ENCODE measurements around the gene FAM222B. TPM values are rescaled to one million over a fixed set of nuclear protein-coding genes. Genes with fewer than 3 reads are reported as not detected.

The FAM222B gene
- total RNA-seq, 1 experiment from 2014 or later, result 32.4 TPM

- H3K27me3 ChIP-seq (ENCODE audit: control insufficient read depth, insufficient read depth, low read length), result no peaks in the 10 kb centered on the region
- H3K4me3 ChIP-seq (ENCODE audit: insufficient read depth, low read depth, low read length), result peak overlapping the region; percentile 42
- peaks cover 43% of the 10 kb centered on the region for H3K36me3 ChIP-seq (replicated peaks; ENCODE audit: control insufficient read depth, insufficient read depth, low read length)
- DNase-seq, result no peak
Measured at GRCh38 chr17:28719021-28719433, 123.6 kb downstream of the FAM222B start.

GRCh38 chr17:28718333-28719020 lies 124.1 kb downstream of the FAM222B start:
- no peaks in the 10 kb centered on the region for H3K27me3 ChIP-seq (ENCODE audit: control insufficient read depth, insufficient read depth, low read length)
- DNase-seq, result no peak
- H3K4me3 ChIP-seq (ENCODE audit: insufficient read depth, low read depth, low read length), result peak overlapping the region; percentile 87
- peaks cover 39% of the 10 kb centered on the region for H3K36me3 ChIP-seq (replicated peaks; ENCODE audit: control insufficient read depth, insufficient read depth, low read length)

- DNase-seq, result peak; percentile 96
- peak within 1 kb of the TSS; percentile 87 for H3K4me3 ChIP-seq (ENCODE audit: insufficient read depth, low read depth, low read length)
- H3K36me3 ChIP-seq (replicated peaks; ENCODE audit: control insufficient read depth, insufficient read depth, low read length), result peaks cover 32% of the 10 kb centered on the region
- H3K27me3 ChIP-seq (ENCODE audit: control insufficient read depth, insufficient read depth, low read length), result no peaks in the 10 kb centered on the region
Measured at GRCh38 chr17:28717578-28718332, 124.8 kb downstream of the FAM222B start, which contains the start of gene RAB34. Gene RAB34 (minus strand): TSS chr17:28717868. CDS start chr17:28717266, 602 bp downstream.

- peak; percentile 77 for DNase-seq
- H3K27me3 ChIP-seq (ENCODE audit: control insufficient read depth, insufficient read depth, low read length), result no peaks in the 10 kb centered on the region
- peaks cover 26% of the 10 kb centered on the region for H3K36me3 ChIP-seq (replicated peaks; ENCODE audit: control insufficient read depth, insufficient read depth, low read length)
- H3K4me3 ChIP-seq (ENCODE audit: insufficient read depth, low read depth, low read length), result peak overlapping the region; percentile 87
Measured at GRCh38 chr17:28716740-28717577, 125.6 kb downstream of the FAM222B start.

GRCh38 chr17:28715217-28715616 lies 127.4 kb downstream of the FAM222B start:
- DNase-seq, result no peak
- no peaks in the 10 kb centered on the region for H3K27me3 ChIP-seq (ENCODE audit: control insufficient read depth, insufficient read depth, low read length)

GRCh38 chr17:28714281-28714680 lies 128.3 kb downstream of the FAM222B start:
- Histone ChIP-seq H3K27me3 (ENCODE audit: control insufficient read depth, insufficient read depth, low read length) (no peaks in the 10 kb centered on the region), H3K36me3 (replicated peaks; ENCODE audit: control insufficient read depth, insufficient read depth, low read length) (peaks cover 16% of the 10 kb centered on the region), H3K4me3 (ENCODE audit: insufficient read depth, low read depth, low read length) (no peak overlapping the region)
- no peak for DNase-seq

More at GRCh38 chr17:28715217-28715616, 127.4 kb downstream of the FAM222B start:
- H3K4me3 ChIP-seq (ENCODE audit: insufficient read depth, low read depth, low read length), result no peak overlapping the region
- peaks cover 16% of the 10 kb centered on the region for H3K36me3 ChIP-seq (replicated peaks; ENCODE audit: control insufficient read depth, insufficient read depth, low read length)

GRCh38 chr17:28712705-28713415 lies 129.7 kb downstream of the FAM222B start:
- Histone ChIP-seq H3K27me3 (ENCODE audit: control insufficient read depth, insufficient read depth, low read length) (no peaks in the 10 kb centered on the region), H3K4me3 (ENCODE audit: insufficient read depth, low read depth, low read length) (peak overlapping the region; percentile 63; the same call in 1 of the 2 replicates), H3K36me3 (replicated peaks; ENCODE audit: control insufficient read depth, insufficient read depth, low read length) (peaks cover 16% of the 10 kb centered on the region)
- no peak for DNase-seq

- Histone ChIP-seq H3K36me3 (replicated peaks; ENCODE audit: control insufficient read depth, insufficient read depth, low read length) (peaks cover 16% of the 10 kb centered on the region), H3K4me3 (ENCODE audit: insufficient read depth, low read depth, low read length) (peak overlapping the region; percentile 63), H3K27me3 (ENCODE audit: control insufficient read depth, insufficient read depth, low read length) (no peaks in the 10 kb centered on the region)
- peak; percentile 91 for DNase-seq
Measured at GRCh38 chr17:28712032-28712704, 130.4 kb downstream of the FAM222B start.

- peak; percentile 89 for DNase-seq
- Histone ChIP-seq H3K4me3 (ENCODE audit: insufficient read depth, low read depth, low read length) (peak within 1 kb of the TSS; percentile 84), H3K36me3 (replicated peaks; ENCODE audit: control insufficient read depth, insufficient read depth, low read length) (peaks cover 16% of the 10 kb centered on the region), H3K27me3 (ENCODE audit: control insufficient read depth, insufficient read depth, low read length) (no peaks in the 10 kb centered on the region)
Measured at GRCh38 chr17:28711723-28712031, 130.9 kb downstream of the FAM222B start, which contains the start of gene PROCA1. Gene PROCA1 (minus strand): TSS chr17:28711888. CDS start chr17:28711660, 228 bp downstream.

- peaks cover 16% of the 10 kb centered on the region for H3K36me3 ChIP-seq (replicated peaks; ENCODE audit: control insufficient read depth, insufficient read depth, low read length)
- H3K27me3 ChIP-seq (ENCODE audit: control insufficient read depth, insufficient read depth, low read length), result no peaks in the 10 kb centered on the region
- H3K4me3 ChIP-seq (ENCODE audit: insufficient read depth, low read depth, low read length), result peak overlapping the region; percentile 84
- peak; percentile 100 for DNase-seq
Measured at GRCh38 chr17:28710861-28711722, 131.5 kb downstream of the FAM222B start.

GRCh38 chr17:28707339-28707720 lies 135.3 kb downstream of the FAM222B start:
- Histone ChIP-seq H3K27me3 (ENCODE audit: control insufficient read depth, insufficient read depth, low read length) (no peaks in the 10 kb centered on the region), H3K4me3 (ENCODE audit: insufficient read depth, low read depth, low read length) (no peak overlapping the region), H3K36me3 (replicated peaks; ENCODE audit: control insufficient read depth, insufficient read depth, low read length) (peaks cover 9% of the 10 kb centered on the region)
- no peak for DNase-seq

GRCh38 chr17:28706471-28707338 lies 135.9 kb downstream of the FAM222B start:
- Histone ChIP-seq H3K4me3 (ENCODE audit: insufficient read depth, low read depth, low read length) (no peak overlapping the region), H3K27me3 (ENCODE audit: control insufficient read depth, insufficient read depth, low read length) (no peaks in the 10 kb centered on the region), H3K36me3 (replicated peaks; ENCODE audit: control insufficient read depth, insufficient read depth, low read length) (peaks cover 13% of the 10 kb centered on the region)
- peak; percentile 78 for DNase-seq
